ENCODE measurements around the gene PTPN1.
"Not testable (repeated sequence)": the region's sequence is repeated elsewhere in the genome, so short reads cannot be mapped to it uniquely, and the experiment has no call there.

Gene PTPN1

GRCh38 chr20:50496773-50497385, 13.3 kb upstream of the PTPN1 start:
- no peak overlapping the region for H3K4me3 ChIP-seq (ENCODE audit: low read depth, low read length)
- no peak for TF ChIP-seq CTCF (IDR thresholded peaks at IDR 0.05; ENCODE audit: low read depth, low read length)

- no peak for TF ChIP-seq CTCF (IDR thresholded peaks at IDR 0.05; ENCODE audit: low read depth, low read length)
- H3K4me3 ChIP-seq (ENCODE audit: low read depth, low read length) = no peak overlapping the region
Measured at GRCh38 chr20:50498071-50498776, 12.0 kb upstream of the PTPN1 start.

GRCh38 chr20:50499938-50500337, 10.2 kb upstream of the PTPN1 start:
- H3K4me3 ChIP-seq (ENCODE audit: low read depth, low read length) = no peak overlapping the region
- no peak for TF ChIP-seq CTCF (IDR thresholded peaks at IDR 0.05; ENCODE audit: low read depth, low read length)

- no peak overlapping the region for H3K4me3 ChIP-seq (ENCODE audit: low read depth, low read length)
- no peak for TF ChIP-seq CTCF (IDR thresholded peaks at IDR 0.05; ENCODE audit: low read depth, low read length)
Measured at GRCh38 chr20:50501972-50502745, 8.0 kb upstream of the PTPN1 start.

- TF ChIP-seq CTCF (IDR thresholded peaks at IDR 0.05; ENCODE audit: low read depth, low read length) = no peak
- H3K4me3 ChIP-seq (ENCODE audit: low read depth, low read length) = no peak overlapping the region
Measured at GRCh38 chr20:50504231-50504823, 5.9 kb upstream of the PTPN1 start.

- TF ChIP-seq CTCF (IDR thresholded peaks at IDR 0.05; ENCODE audit: low read depth, low read length) = no peak
- H3K4me3 ChIP-seq (ENCODE audit: low read depth, low read length) = no peak overlapping the region
Measured at GRCh38 chr20:50506270-50506579, 4.0 kb upstream of the PTPN1 start.

- H3K4me3 ChIP-seq (ENCODE audit: low read depth, low read length) = not testable (repeated sequence)
Measured at GRCh38 chr20:50507745-50508144, 2.4 kb upstream of the PTPN1 start.
